Muscle of leg (tissue), 11 donors: ENCODE results near the gene ITFG1. TPM values are rescaled to one million over a fixed set of nuclear protein-coding genes. Genes with fewer than 3 reads are reported as not detected.
A peak's percentile ranks its signal among the peaks of the same experiment; 100 is the strongest.
"Not testable (repeated sequence)": the region's sequence is repeated elsewhere in the genome, so short reads cannot be mapped to it uniquely, and the experiment has no call there.

Experiments used
- DNase-seq: peaks from one replicate; pipeline ENCODE4 v3.0.0; 2013
- H3K27ac ChIP-seq: one replicate; pipeline ENCODE4 v1.5.1; 2013; ENCODE audit warnings: mild to moderate bottlenecking, low read length, control low read depth
- H3K27me3 ChIP-seq: one replicate; pipeline ENCODE4 v1.6.1; 2013; ENCODE audit warnings: low read length; ENCODE audit not compliant: control insufficient read depth, insufficient read depth
- H3K36me3 ChIP-seq: one replicate; pipeline ENCODE4 v1.6.1; 2013; ENCODE audit warnings: low read length; ENCODE audit not compliant: control insufficient read depth, insufficient read depth
- H3K4me1 ChIP-seq: one replicate; pipeline ENCODE4 v1.6.1; 2013; ENCODE audit warnings: low read length; ENCODE audit not compliant: control insufficient read depth, insufficient read depth
- H3K4me3 ChIP-seq: one replicate; pipeline ENCODE4 v1.5.1; 2013; ENCODE audit warnings: low read length, control low read depth
- H3K9me3 ChIP-seq: replicated peaks from 2 replicates; pipeline ENCODE4 v1.6.1; 2013; ENCODE audit warnings: low read depth, low read length; ENCODE audit not compliant: control insufficient read depth
- WGBS: methylation state at CpG from one replicate; pipeline ENCODE4 v1.1.5; 2013; ENCODE audit warnings: missing lambda C conversion rate; ENCODE audit not compliant: insufficient coverage; 5-methylcytosine and 5-hydroxymethylcytosine counted together
- polyA plus RNA-seq, 8 donors: library from polyadenylated mRNA; unstranded; fragments of 120-200 nt; gene quantifications; one replicate each; pipeline versions ENCODE4 v1.2.1 to v1.2.3, GENCODE V29; 2013; ENCODE audit warnings: inconsistent platforms in 1 of 8, low replicate concordance in 1 of 8; ENCODE audit not compliant: insufficient read length in 8 of 8, insufficient read depth in 1 of 8
- total RNA-seq: library from RNA; stranded (reverse); fragments of 120-200 nt; gene quantifications from one replicate; pipeline ENCODE4 v1.2.4, GENCODE V29; 2013

ITFG1 gene
- total and polyA plus RNA-seq, 9 donors: 65.3 to 99.1 (median 81.1) TPM

GRCh38 chr16:47144559-47144877, 316.3 kb downstream of the ITFG1 start:
- Histone ChIP-seq H3K4me3 (peak overlapping the region; percentile 36), H3K9me3 (no peaks in the 10 kb centered on the region), H3K36me3 (no peaks in the 10 kb centered on the region), H3K4me1 (peaks cover 5% of the 10 kb centered on the region), H3K27me3 (peaks cover 19% of the 10 kb centered on the region), H3K27ac (no peak overlapping the region)
- no peak for DNase-seq
- 33% methylated on average over 2 of the region's 10 CpGs for WGBS

GRCh38 chr16:47143677-47144558, 316.9 kb downstream of the ITFG1 start, which contains the start of gene NETO2:
Gene NETO2 (minus strand): TSS chr16:47143945. CDS start chr16:47143612, 333 bp downstream.
- Histone ChIP-seq H3K27me3 (peaks cover 19% of the 10 kb centered on the region), H3K36me3 (no peaks in the 10 kb centered on the region), H3K9me3 (no peaks in the 10 kb centered on the region), H3K4me3 (peak within 1 kb of the TSS; percentile 43), H3K4me1 (peaks cover 5% of the 10 kb centered on the region), H3K27ac (peak within 1 kb of the TSS; percentile 47)
- under 1% methylated on average over 106 of the region's 130 CpGs for WGBS
- DNase-seq: peak; percentile 57

- Histone ChIP-seq H3K27me3 (peaks cover 19% of the 10 kb centered on the region), H3K9me3 (no peaks in the 10 kb centered on the region), H3K36me3 (no peaks in the 10 kb centered on the region), H3K4me3 (peak overlapping the region; percentile 43), H3K4me1 (peaks cover 5% of the 10 kb centered on the region), H3K27ac (peak overlapping the region; percentile 47)
- under 1% methylated on average over 110 of the region's 111 CpGs for WGBS
- DNase-seq: peak; percentile 61
Observed at GRCh38 chr16:47142821-47143676, 317.8 kb downstream of the ITFG1 start.

- H3K27ac ChIP-seq: no peak overlapping the region
- no CpG with 5 or more reads among the region's 8 CpGs for WGBS
Observed at GRCh38 chr16:47142486-47142820, 318.4 kb downstream of the ITFG1 start.

GRCh38 chr16:47141773-47142485, 318.9 kb downstream of the ITFG1 start:
- no peaks in the 10 kb centered on the region for H3K9me3 ChIP-seq
- H3K4me1 ChIP-seq: peaks cover 5% of the 10 kb centered on the region
- WGBS: under 1% methylated on average over 18 of the region's 26 CpGs
- H3K27me3 ChIP-seq: peaks cover 19% of the 10 kb centered on the region
- H3K4me3 ChIP-seq: peak overlapping the region; percentile 31
- DNase-seq: peak; percentile 88
- no peak overlapping the region for H3K27ac ChIP-seq
- H3K36me3 ChIP-seq: no peaks in the 10 kb centered on the region

More at GRCh38 chr16:47142486-47142820, 318.4 kb downstream of the ITFG1 start:
- Histone ChIP-seq H3K4me3 (peak overlapping the region; percentile 31), H3K27me3 (peaks cover 19% of the 10 kb centered on the region), H3K4me1 (peaks cover 5% of the 10 kb centered on the region), H3K36me3 (no peaks in the 10 kb centered on the region), H3K9me3 (no peaks in the 10 kb centered on the region)
- DNase-seq: peak; percentile 34

GRCh38 chr16:47140686-47141085, 320.2 kb downstream of the ITFG1 start:
- Histone ChIP-seq H3K9me3 (no peaks in the 10 kb centered on the region), H3K36me3 (no peaks in the 10 kb centered on the region), H3K4me1 (peaks cover 5% of the 10 kb centered on the region), H3K27ac (no peak overlapping the region), H3K27me3 (peaks cover 19% of the 10 kb centered on the region), H3K4me3 (no peak overlapping the region)
- no CpG with 5 or more reads among the region's 4 CpGs for WGBS
- no peak for DNase-seq

- Histone ChIP-seq H3K36me3 (no peaks in the 10 kb centered on the region), H3K27ac (no peak overlapping the region), H3K27me3 (peaks cover 15% of the 10 kb centered on the region), H3K4me3 (no peak overlapping the region), H3K9me3 (no peaks in the 10 kb centered on the region), H3K4me1 (peaks cover 5% of the 10 kb centered on the region)
- no peak for DNase-seq
- WGBS: no CpG with 5 or more reads among the region's 3 CpGs
Observed at GRCh38 chr16:47139561-47140185, 321.2 kb downstream of the ITFG1 start.

GRCh38 chr16:47137925-47138324, 322.9 kb downstream of the ITFG1 start:
- H3K36me3 ChIP-seq, H3K4me3 ChIP-seq, H3K27me3 ChIP-seq, DNase-seq, H3K4me1 ChIP-seq, H3K9me3 ChIP-seq, H3K27ac ChIP-seq: not testable (repeated sequence)
- WGBS: 93% methylated on average over 8 of the region's 9 CpGs

GRCh38 chr16:47136099-47136842, 324.6 kb downstream of the ITFG1 start:
- Histone ChIP-seq H3K27ac (peak overlapping the region; percentile 32), H3K4me1 (no peaks in the 10 kb centered on the region), H3K9me3 (no peaks in the 10 kb centered on the region), H3K4me3 (no peak overlapping the region), H3K27me3 (no peaks in the 10 kb centered on the region), H3K36me3 (no peaks in the 10 kb centered on the region)
- peak; percentile 28 for DNase-seq
- WGBS: 60% methylated on average over 1 of the region's 8 CpGs
